Activated naive CD4-positive, alpha-beta T cell treated with anti-CD3 and anti-CD28 coated beads, Interleukin-2, amount 50 U/mL, for 72 hours (primary cell): ENCODE data around the gene IPCEF1. TPM values are rescaled to one million over a fixed set of nuclear protein-coding genes. Genes with fewer than 3 reads are reported as not detected.

Experiments
- ATAC-seq, 2 donors: fragments of 150-1000 bp; cut with Tn5 transposase; 2 replicates each; pipeline ENCODE4 v1.10.0; 2021; ENCODE audit warnings: mild to moderate bottlenecking in 2 of 2, moderate library complexity in 2 of 2
- DNase-seq, 2 donors: peaks; one replicate each; pipeline ENCODE4 v3.0.0; 2021 to 2022; ENCODE audit warnings: low spot score in 2 of 2
- H3K27ac Mint-ChIP-seq, 2 donors: one replicate each; pipeline ENCODE4 v1.8.0; 2022; ENCODE audit warnings: mild to moderate bottlenecking in 2 of 2, mixed read lengths in 2 of 2
- H3K36me3 Mint-ChIP-seq, 2 donors: one replicate each; pipeline ENCODE4 v1.8.0; 2022; ENCODE audit warnings: mixed read lengths in 2 of 2
- H3K9me3 Mint-ChIP-seq, 2 donors: one replicate each; pipeline ENCODE4 v1.8.0; 2022; ENCODE audit warnings: mixed read lengths in 2 of 2
- total RNA-seq, 2 donors: library from RNA; stranded (reverse); gene quantifications; one replicate each; pipeline ENCODE4 v1.2.3, GENCODE V29; 2022

IPCEF1 gene
- total RNA-seq, 2 donors from 2014 or later, result 8.8 to 19.1 TPM

DNA sequence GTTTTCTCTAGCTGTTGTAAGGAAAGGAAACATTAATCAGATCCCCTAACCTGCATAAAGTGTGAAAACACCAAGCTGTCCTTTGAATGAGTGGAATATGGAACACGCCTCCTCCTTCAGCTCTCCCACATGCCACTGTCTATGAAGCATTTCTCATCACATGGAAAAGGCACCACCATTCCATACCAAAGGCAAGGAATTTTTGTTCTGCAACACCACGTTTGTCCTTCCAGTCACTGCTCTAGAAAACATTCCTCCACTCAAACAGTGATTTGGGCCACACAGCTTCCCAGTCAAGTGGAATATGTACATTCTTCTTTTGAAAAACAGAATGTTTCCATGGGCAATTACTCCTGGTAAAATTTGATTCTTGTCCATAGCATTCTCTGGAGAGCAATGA is 197.5 kb downstream of the IPCEF1 start:
- no peaks in the 10 kb centered on the region for H3K9me3 Mint-ChIP-seq
- peaks cover 10 to 14% of the 10 kb centered on the region in 2 donors for H3K36me3 Mint-ChIP-seq
- DNase-seq, result no peak
- H3K27ac Mint-ChIP-seq, result no peak overlapping the region
- ATAC-seq, result no peak

DNA sequence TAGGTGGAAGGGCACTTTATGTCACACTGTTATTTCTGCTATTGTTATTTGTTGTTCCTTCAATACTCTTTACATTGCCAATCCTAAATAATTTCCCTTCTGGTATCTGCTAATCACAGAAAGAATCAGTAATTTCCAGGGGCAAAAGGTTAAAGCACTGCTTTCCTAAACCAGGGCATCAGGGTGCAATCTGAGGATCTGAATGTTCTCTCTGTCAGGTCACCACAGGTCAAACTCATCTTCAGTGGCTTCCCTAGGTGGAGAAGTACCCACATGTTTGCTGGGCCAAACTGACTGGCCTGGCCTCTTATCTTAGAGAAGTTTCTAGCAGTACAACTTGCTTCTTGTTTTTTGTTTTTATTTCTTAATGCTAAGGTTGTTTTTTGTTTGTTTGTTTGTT is 198.9 kb downstream of the IPCEF1 start:
- peaks cover 10 to 14% of the 10 kb centered on the region in 2 donors for H3K36me3 Mint-ChIP-seq
- H3K9me3 Mint-ChIP-seq, result no peaks in the 10 kb centered on the region
- H3K27ac Mint-ChIP-seq, result peak overlapping the region in 1 of 2 donors; percentile 85
- DNase-seq (no peak), ATAC-seq (no peak)

DNA sequence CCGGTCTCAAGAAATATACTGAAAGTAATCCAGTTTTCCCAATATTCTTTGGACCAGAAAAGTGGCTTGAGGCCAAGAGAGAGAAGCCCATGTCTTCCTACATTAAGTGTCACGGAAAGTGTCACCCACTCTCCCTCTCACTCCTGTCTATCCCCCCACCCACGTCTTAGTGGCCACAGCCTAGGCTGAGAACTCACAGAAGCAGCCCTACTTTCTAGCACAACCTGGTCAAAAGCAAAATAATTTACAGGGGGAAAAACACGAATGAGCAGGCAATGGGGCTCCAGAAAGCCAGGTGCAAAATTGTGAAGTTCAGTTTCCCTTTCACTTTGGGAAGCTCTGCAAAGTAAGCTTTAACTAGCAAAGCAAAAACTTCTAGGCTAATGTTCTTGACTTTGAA is 199.5 kb downstream of the IPCEF1 start:
- DNase-seq (no peak), ATAC-seq (peak in 1 of 2 donors; percentile 35)
- Mint-ChIP-seq H3K27ac (peak overlapping the region; percentile 74 to 85), H3K9me3 (no peaks in the 10 kb centered on the region), H3K36me3 (peaks cover 10 to 14% of the 10 kb centered on the region in 2 donors)

DNA sequence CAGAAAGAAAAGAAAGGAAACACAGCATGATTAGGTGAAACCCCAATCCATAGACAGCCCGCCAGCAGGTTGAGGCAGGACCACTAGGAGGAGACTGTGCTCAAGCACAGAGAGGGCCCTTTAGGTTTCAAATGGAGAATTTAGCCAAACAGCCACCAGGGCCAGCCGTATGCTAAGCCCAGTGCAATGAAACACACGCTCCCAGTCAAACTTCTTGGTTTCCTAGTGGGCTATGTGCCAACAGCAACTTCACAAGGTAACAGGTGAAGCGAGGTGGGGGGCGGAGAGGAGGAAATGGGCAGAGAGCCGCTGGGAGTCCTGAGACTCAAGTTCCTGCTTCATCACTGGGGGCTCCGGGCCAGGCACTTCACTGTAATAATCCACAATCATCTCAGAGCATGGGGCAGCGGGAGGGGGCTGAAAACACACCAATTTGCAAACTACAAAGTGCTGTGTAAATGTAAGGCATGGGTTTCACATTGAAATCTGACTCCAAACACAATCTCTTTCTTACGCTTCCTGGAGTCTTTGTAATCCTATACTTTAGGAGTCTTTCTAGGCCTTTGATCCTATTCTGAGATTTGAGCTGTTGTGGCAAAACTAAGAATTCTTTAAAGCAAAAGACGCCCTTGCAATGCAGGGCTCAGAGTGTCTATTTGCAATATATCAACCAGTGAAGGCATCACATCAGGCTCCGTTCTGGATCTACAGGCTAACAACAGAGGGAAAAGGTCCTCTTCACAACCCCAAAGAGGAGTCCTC is 200.3 kb downstream of the IPCEF1 start:
- H3K36me3 Mint-ChIP-seq, result peaks cover 10 to 14% of the 10 kb centered on the region in 2 donors

DNA sequence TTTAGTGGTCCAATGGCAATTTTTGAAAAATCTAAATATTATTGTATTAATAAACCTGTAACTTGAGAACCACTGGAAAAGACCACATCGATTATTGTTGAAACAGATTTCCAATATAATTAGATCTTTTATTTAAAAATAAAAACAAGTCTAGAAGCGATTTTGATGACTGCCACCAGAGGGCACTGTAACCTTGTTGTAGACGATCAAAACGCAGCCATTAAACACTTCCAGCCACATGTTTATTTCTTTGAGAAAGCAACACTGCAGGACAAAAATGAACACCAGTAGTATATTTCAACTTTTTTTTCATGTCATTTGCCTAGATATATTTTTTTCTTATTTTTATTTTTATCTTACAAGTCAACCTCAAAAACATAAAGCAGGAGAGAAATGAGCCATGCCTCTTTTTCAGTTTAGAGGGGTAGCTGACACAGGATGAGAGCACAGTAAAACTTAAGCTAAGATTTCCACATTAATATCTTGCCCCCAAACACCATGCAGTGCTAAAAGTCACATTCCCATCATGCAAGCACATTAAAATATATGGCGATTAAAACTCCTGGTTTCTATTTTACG is 202.1 kb downstream of the IPCEF1 start:
- H3K27ac Mint-ChIP-seq, result no peak overlapping the region

More for the DNA sequence above, 200.3 kb downstream of the IPCEF1 start:
- peak; percentile 94 to 96 for ATAC-seq
- Mint-ChIP-seq H3K9me3 (no peaks in the 10 kb centered on the region), H3K27ac (peak overlapping the region; percentile 80 to 85)
- DNase-seq, result peak; percentile 56 to 63

DNA sequence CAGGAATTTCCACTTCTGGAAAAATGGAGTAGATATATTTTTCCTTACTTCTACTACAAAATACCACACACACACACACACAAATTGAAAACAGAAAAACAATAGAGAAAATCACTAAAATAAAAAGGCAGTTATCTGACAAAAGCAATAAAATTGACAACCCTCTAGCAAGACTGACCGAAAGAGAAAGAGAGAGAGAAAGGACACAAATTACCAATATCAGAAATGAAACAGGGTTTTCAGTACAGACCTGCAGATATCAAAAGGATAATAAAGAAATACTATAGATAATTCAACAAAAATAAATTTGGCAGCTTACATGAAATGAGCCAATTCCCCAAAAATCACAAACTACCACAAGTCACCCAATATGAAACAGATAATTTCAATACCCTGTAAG is 212.8 kb downstream of the IPCEF1 start:
- Mint-ChIP-seq H3K9me3 (no peaks in the 10 kb centered on the region), H3K36me3 (no peaks in the 10 kb centered on the region), H3K27ac (no peak overlapping the region)
- no peak for ATAC-seq
- no peak for DNase-seq

More for the DNA sequence above, 202.1 kb downstream of the IPCEF1 start:
- peak in 1 of 2 donors; percentile 64 for DNase-seq
- no peak for ATAC-seq
- Mint-ChIP-seq H3K36me3 (peaks cover 4% of the 10 kb centered on the region in 2 donors), H3K9me3 (no peaks in the 10 kb centered on the region)

DNA sequence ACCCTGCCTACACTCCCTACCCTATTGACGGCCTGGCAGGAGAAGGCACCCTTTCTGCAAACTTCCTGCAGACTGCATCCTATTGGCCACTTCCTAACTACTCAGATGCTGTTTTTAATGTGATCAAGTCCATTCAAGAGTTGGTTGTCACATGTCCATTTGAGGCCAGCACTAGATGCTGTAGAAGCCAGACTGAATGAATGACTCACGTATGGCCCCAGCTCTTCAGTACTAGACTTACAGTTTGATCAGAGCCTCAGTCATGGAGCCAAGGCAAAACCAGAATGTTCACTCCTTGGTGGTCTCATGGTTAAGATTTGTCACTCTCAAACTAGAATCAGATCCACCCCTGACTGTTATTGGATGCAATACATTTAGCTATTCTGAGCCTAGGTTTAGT is 215.9 kb downstream of the IPCEF1 start:
- DNase-seq (no peak), ATAC-seq (no peak)
- H3K27ac Mint-ChIP-seq, result no peak overlapping the region

DNA sequence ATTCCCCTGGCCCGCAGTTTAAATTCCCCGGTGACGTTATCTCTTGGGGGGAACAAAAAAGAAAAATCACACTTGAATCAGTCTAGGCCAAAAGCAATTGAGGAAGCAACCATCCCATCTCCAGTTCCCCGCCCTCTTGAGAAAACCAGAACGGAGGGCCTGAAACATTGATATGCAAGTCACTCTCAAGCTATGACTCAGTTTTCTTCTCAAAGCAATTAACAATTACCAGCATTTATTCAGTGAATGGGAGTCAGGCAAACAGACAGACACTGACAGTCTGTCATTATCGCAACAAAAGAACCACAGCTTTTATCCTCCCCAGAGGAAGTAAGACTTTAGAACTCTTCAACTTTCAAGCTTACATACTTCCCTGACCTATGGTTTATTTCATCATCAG is 216.7 kb downstream of the IPCEF1 start:
- ATAC-seq (peak in 1 of 2 donors; percentile 55), DNase-seq (no peak)
- no peak overlapping the region for H3K27ac Mint-ChIP-seq
- no peaks in the 10 kb centered on the region for H3K9me3 Mint-ChIP-seq
- no peaks in the 10 kb centered on the region for H3K36me3 Mint-ChIP-seq

More for the DNA sequence above, 215.9 kb downstream of the IPCEF1 start:
- H3K36me3 Mint-ChIP-seq, result no peaks in the 10 kb centered on the region
- H3K9me3 Mint-ChIP-seq, result no peaks in the 10 kb centered on the region

DNA sequence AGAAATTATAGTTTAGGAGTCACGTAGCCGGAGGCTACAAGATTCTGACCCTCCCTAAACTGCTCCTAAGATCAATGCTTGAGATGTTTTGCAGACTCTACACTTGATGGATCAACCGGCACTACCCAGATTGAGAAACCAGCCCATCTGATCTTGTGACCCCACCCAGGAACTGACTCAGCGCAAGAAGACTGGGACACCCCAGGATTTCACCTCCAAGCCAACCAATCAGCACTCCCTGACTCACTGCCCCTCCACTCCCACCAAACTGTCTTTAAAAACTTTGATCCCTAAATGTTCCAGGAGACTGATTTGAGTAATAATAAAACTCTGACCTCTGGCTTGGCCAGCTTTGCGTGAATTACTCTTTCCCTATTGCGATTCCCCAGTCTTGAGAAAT is 217.8 kb downstream of the IPCEF1 start:
- no peak for ATAC-seq
- H3K27ac Mint-ChIP-seq, result no peak overlapping the region
- H3K36me3 Mint-ChIP-seq, result no peaks in the 10 kb centered on the region
- DNase-seq, result no peak
- H3K9me3 Mint-ChIP-seq, result no peaks in the 10 kb centered on the region

DNA sequence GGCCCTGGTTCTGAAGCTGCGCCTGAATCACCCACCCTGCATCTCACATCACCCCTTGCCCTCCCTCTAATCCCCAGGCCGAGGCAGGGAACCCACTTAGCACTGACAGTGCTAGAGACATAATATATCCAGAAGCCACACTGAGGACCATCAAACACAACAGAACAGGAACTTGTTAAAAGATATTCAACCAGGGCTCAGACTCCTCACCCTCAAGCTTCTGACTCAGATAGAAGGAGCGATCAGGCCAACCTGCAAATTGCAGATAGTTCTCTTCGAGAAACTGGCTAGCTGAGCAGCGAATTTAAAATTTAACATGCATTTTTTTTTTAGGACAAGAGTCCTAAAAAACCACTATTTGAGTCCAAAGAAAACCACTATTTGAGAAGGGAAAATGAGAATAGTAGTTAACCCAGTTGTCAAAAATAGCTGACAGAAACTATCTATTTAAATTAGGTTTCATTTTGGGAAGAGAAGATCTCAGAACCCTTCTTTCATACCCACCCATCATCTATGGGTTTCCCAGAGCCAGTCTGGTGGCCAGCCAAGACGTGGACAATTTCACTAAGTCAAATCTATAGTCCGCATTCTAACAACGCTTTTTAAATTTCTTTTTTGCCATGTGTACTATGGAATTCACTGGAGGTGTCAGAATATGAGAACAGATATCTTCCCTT is 222.0 kb downstream of the IPCEF1 start:
- H3K36me3 Mint-ChIP-seq, result no peaks in the 10 kb centered on the region
- ATAC-seq (no peak), DNase-seq (no peak)
- no peak overlapping the region for H3K27ac Mint-ChIP-seq
- no peaks in the 10 kb centered on the region for H3K9me3 Mint-ChIP-seq

DNA sequence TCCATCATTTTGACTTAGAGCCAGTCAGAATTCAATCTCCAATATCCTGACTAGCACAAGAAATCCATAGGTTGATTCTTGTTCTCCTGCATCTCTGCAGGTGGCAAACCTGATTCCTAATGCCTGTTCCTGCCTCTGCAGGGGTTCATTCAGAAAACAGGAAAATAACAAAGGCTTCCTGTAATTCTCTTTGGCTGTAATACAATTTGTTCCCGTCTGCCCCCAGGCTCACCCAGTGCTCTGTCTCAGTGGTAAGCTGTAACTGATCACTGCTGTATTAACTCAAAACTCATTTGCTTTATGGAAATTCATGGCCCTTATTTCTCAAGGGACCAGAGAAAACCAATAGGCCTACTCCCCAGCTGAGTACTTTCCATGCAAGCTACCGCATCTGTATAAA is 228.9 kb downstream of the IPCEF1 start:
- peak overlapping the region in 1 of 2 donors; percentile 18 for H3K27ac Mint-ChIP-seq
- H3K9me3 Mint-ChIP-seq, result no peaks in the 10 kb centered on the region
- ATAC-seq (no peak), DNase-seq (no peak)
- H3K36me3 Mint-ChIP-seq, result no peaks in the 10 kb centered on the region

DNA sequence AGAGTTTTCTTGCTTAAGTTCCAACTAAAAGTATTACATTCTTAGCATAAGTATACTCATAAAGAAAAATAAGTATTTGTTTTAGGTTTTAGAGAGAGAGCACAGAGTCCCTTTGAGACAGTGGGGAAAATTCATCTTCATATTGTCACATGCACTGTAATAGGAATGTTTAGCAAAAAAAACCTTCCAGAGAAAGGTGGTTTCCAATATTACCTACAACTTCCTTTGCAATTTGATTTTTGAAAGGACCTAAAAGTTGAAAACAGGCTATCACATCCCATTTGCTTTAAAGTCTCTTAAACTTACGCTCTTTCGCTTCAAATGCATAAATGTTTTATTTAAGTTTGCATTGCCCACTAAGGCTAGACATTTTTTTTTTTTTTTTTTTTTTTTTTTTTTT is 231.2 kb downstream of the IPCEF1 start:
- H3K36me3 Mint-ChIP-seq, result no peaks in the 10 kb centered on the region
- no peaks in the 10 kb centered on the region for H3K9me3 Mint-ChIP-seq
- DNase-seq (no peak), ATAC-seq (no peak)
- H3K27ac Mint-ChIP-seq, result no peak overlapping the region

DNA sequence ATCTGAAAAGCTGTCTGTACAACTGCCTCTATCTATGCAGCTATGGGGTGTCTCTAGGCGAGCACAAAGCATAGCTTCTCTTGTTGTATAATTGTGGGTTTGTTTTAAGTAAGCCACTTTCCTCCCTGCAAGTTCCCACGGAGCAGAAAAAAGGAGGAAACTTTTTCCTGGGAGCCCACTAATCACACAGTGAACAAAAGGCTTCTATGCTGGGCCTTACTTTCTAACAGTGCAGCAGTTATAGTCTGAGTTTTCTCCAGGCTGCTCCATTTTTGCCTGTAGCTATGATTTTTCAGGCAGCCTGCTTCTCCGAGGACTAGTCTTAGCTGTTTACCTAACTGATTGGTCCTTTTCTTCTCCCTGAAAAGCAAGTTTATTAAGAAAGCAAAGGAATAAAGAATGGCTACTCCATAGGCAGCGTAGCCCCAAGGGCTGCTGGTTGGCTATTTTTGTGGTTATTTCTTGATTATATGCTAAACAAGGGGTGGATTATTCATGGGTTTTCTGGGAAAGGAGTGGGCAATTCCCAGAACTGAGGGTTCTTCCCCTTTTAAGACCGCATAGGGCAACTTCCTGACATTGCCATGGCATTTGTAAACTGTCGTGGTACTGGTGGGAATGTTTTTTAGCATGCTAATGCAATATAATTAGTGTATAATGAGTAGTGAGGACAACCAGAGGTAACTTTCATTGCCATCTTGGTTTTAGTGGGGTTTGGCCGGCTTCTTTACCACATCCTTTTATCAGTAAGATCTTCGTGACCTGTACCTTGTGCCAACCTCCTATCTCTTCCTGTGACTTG is 233.2 kb downstream of the IPCEF1 start:
- DNase-seq (no peak), ATAC-seq (no peak)
- Mint-ChIP-seq H3K9me3 (no peaks in the 10 kb centered on the region), H3K36me3 (no peaks in the 10 kb centered on the region), H3K27ac (no peak overlapping the region)

DNA sequence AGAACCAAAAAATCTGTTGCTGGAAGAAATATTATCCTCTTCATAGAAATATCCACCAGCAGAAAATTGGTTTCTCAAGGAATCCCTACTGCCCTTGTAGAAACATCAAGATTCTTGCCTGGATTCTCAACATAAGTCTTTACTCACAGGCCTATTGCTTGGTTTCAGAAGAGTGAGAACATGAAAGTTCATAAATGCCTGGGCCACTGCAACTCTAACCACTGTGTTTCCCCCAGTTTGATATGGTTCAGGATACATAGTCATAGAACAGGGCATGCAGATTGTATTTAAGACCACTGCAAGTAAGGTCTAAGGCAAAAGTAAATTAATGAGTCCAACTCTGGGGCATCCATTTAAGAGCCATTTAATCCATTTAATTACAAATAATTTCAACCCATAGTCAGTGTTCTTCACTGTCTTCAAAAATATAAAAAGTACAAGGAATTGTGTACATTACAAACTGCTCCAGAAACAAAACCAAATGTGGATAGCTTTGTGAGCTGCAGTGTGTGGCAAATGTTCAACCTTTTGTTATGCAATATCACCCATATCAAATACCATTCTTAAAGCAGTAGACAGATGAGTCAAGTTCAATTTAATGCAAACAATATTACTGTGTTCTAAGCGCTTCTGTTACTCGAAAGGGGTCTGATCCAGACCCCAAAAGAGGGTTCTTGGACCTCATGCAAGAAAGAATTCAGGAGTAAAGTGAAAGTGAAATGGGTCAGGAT is 234.2 kb downstream of the IPCEF1 start:
- no peak for ATAC-seq
- Mint-ChIP-seq H3K9me3 (no peaks in the 10 kb centered on the region), H3K27ac (no peak overlapping the region), H3K36me3 (no peaks in the 10 kb centered on the region)
- no peak for DNase-seq

DNA sequence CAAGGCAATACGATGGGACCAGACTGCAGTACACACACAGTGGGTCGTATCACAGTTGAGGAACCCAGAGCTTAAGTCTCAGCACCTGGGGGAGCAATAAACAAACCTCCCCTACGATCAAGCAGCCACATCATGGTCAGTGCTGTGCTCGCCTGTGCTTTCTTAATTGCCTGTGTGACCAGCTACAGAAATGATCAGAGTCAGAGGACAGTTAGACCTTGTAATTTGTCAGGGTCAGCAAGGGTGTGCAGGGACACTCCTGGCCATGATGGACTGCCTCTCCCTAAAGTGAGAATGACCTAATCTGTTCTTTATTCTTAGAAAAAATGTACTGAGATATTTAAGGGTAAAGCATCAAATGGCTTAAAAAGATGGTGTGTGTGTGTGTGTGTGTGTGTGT is 239.1 kb downstream of the IPCEF1 start:
- Mint-ChIP-seq H3K36me3 (no peaks in the 10 kb centered on the region), H3K27ac (no peak overlapping the region), H3K9me3 (no peaks in the 10 kb centered on the region)
- DNase-seq, result no peak
- no peak for ATAC-seq

DNA sequence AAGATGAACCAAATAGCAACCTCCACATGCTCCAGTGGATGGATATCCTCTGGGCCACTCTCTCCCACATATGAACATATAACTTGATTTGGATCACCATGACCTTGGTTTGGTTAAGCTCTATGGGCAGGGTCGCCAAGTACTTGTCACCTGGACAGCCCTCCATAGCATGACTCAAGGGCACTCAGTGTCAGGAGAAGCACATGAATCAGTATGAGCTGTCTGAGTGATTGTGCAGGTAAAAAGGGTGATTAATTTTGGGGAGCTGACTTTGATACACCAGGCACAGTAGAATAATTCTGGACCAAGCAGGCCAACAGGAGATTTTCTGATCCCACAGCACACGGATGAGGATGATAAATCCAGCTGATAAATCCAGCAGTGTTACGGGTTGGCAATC is 243.2 kb downstream of the IPCEF1 start:
- no peak for ATAC-seq
- Mint-ChIP-seq H3K36me3 (no peaks in the 10 kb centered on the region), H3K9me3 (no peaks in the 10 kb centered on the region), H3K27ac (no peak overlapping the region)
- no peak for DNase-seq
